Measurements from ENCODE around the gene ATP6V1A.

GRCh38 chr3:113771993-113772392 is 25.2 kb downstream of the ATP6V1A start:
- TF ChIP-seq EZH2 (IDR thresholded peaks at IDR 0.05; ENCODE audit: insufficient read depth, poor library complexity, severe bottlenecking): no peak
- no peak for TF ChIP-seq EZH2phosphoT487 (IDR thresholded peaks at IDR 0.05; ENCODE audit: insufficient read depth, low read depth)

All from GM23248 (cell line).